PFSK-1 (cell line): ENCODE results near the gene KCNN2.

Experiments used
- POLR2AphosphoS5 ChIP-seq: IDR thresholded peaks from 2 replicates; pipeline ENCODE4 v1.6.1; 2012; ENCODE audit warnings: low read depth, mild to moderate bottlenecking, control low read depth, low read length, moderate library complexity
- REST ChIP-seq, 2 experiments: IDR thresholded peaks; 2 replicates each; pipeline versions ENCODE4 v1.6.1 to v1.8.0; 2011 to 2012; ENCODE audit warnings: low read depth in 2 of 2, low read length in 2 of 2, control low read depth in 1 of 2, inconsistent platforms in 1 of 2, mild to moderate bottlenecking in 1 of 2, moderate library complexity in 1 of 2; ENCODE audit not compliant: insufficient read depth in 1 of 2
- SIN3A ChIP-seq: IDR thresholded peaks from 2 replicates; pipeline ENCODE4 v1.6.1; 2012; ENCODE audit warnings: mild to moderate bottlenecking, low read length, moderate library complexity, borderline replicate concordance; ENCODE audit not compliant: insufficient read depth
- TAF1 ChIP-seq: IDR thresholded peaks from 2 replicates; pipeline ENCODE4 v1.6.1; 2012; ENCODE audit warnings: low read length, control low read depth, borderline replicate concordance; ENCODE audit not compliant: insufficient read depth

GRCh38 chr5:114467729-114468128 is 105.9 kb downstream of the KCNN2 start:
- TF ChIP-seq POLR2AphosphoS5 (no peak), REST (IDR thresholded peaks at IDR 0.05; ENCODE audit: insufficient read depth in 1 of 2, low read depth in 2 of 2, low read length in 2 of 2) (no peak), TAF1 (no peak), SIN3A (no peak)
